WTC11 (cell line): ENCODE measurements around the gene MIER1.

Source experiments
- CREM ChIP-seq: sonication (generic); formaldehyde crosslinking; IDR thresholded peaks from 2 replicates; pipeline ENCODE4 v1.8.1; 2022; ENCODE audit warnings: mild to moderate bottlenecking, missing genetic modification reagents, moderate library complexity
- CTCF ChIP-seq: fragments of 200-600 bp; IDR thresholded peaks from 2 replicates; pipeline ENCODE4 v1.8.0; 2022; ENCODE audit warnings: antibody characterized with exemption
- ETV6 ChIP-seq: sonication (generic); formaldehyde crosslinking; IDR thresholded peaks from 2 replicates; pipeline ENCODE4 v1.8.1; 2022; ENCODE audit warnings: mild to moderate bottlenecking, missing genetic modification reagents
- JUN ChIP-seq: sonication (generic); formaldehyde crosslinking; IDR thresholded peaks from 2 replicates; pipeline ENCODE4 v1.8.0; 2023; ENCODE audit warnings: mild to moderate bottlenecking, missing genetic modification reagents
- MAX ChIP-seq: sonication (generic); formaldehyde crosslinking; IDR thresholded peaks from 2 replicates; pipeline ENCODE4 v1.8.0; 2022; ENCODE audit warnings: mild to moderate bottlenecking, missing genetic modification reagents
- NFE2L1 ChIP-seq: sonication (generic); formaldehyde crosslinking; IDR thresholded peaks from 2 replicates; pipeline ENCODE4 v1.8.1; 2023; ENCODE audit warnings: missing genetic modification reagents
- RORB ChIP-seq: fragments of 250-450 bp; sonication (Bioruptor Pico); IDR thresholded peaks from 2 replicates; pipeline ENCODE4 v1.9.0; 2021; ENCODE audit warnings: mild to moderate bottlenecking
- TP53 ChIP-seq: sonication (generic); formaldehyde crosslinking; IDR thresholded peaks from 2 replicates; pipeline ENCODE4 v1.8.1; 2023; ENCODE audit warnings: mild to moderate bottlenecking, missing genetic modification reagents
- USF1 ChIP-seq: sonication (generic); formaldehyde crosslinking; IDR thresholded peaks from 2 replicates; pipeline ENCODE4 v1.8.0; 2022; ENCODE audit warnings: mild to moderate bottlenecking, missing genetic modification reagents
- ZBTB21 ChIP-seq: sonication (generic); formaldehyde crosslinking; IDR thresholded peaks from 2 replicates; pipeline ENCODE4 v1.8.1; 2023; ENCODE audit warnings: mild to moderate bottlenecking, missing genetic modification reagents, borderline replicate concordance
- ZNF121 ChIP-seq: sonication (generic); formaldehyde crosslinking; IDR thresholded peaks from 2 replicates; pipeline ENCODE4 v1.8.0; 2023; ENCODE audit warnings: missing genetic modification reagents
- ZNF138 ChIP-seq: sonication (generic); formaldehyde crosslinking; conservative IDR thresholded peaks from 2 replicates; pipeline ENCODE4 v1.8.1; 2022; ENCODE audit warnings: mild to moderate bottlenecking, moderate library complexity, missing genetic modification reagents
- ZNF423 ChIP-seq: fragments of 250-450 bp; sonication (Bioruptor Pico); IDR thresholded peaks from 2 replicates; pipeline ENCODE4 v2.1.2; 2022; ENCODE audit warnings: mild to moderate bottlenecking, moderate library complexity
- TF ChIP-seq, protein P1 (sequence below): sonication (generic); formaldehyde crosslinking; IDR thresholded peaks from 2 replicates; pipeline ENCODE4 v1.8.1; 2023; ENCODE audit warnings: mild to moderate bottlenecking, missing genetic modification reagents, moderate library complexity

GRCh38 chr1:66929691-66929998 lies 4.9 kb downstream of the MIER1 start:
- no peak for TF ChIP-seq CTCF
- no peak for TF ChIP-seq ZNF121
- TF ChIP-seq ZNF423 (CRISPR knock-in tag): no peak
- TF ChIP-seq TP53: no peak
- no peak for TF ChIP-seq ZBTB21 (CRISPR knock-in tag)
- no peak for TF ChIP-seq USF1 (CRISPR knock-in tag)
- TF ChIP-seq, protein P1, sequence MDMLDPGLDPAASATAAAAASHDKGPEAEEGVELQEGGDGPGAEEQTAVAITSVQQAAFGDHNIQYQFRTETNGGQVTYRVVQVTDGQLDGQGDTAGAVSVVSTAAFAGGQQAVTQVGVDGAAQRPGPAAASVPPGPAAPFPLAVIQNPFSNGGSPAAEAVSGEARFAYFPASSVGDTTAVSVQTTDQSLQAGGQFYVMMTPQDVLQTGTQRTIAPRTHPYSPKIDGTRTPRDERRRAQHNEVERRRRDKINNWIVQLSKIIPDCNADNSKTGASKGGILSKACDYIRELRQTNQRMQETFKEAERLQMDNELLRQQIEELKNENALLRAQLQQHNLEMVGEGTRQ (CRISPR knock-in tag): 0 out of 2 replicates have a peak, but pooled peaks have one; percentile 1
- TF ChIP-seq RORB: no peak
- no peak for TF ChIP-seq MAX (CRISPR knock-in tag)
- TF ChIP-seq NFE2L1: no peak
- no peak for TF ChIP-seq ETV6 (CRISPR knock-in tag)
- TF ChIP-seq CREM (CRISPR knock-in tag): no peak
- TF ChIP-seq JUN (CRISPR knock-in tag): no peak
- TF ChIP-seq ZNF138 (CRISPR knock-in tag): no peak
